ENCODE data around the gene KCNK4.

The KCNK4 gene

DNA sequence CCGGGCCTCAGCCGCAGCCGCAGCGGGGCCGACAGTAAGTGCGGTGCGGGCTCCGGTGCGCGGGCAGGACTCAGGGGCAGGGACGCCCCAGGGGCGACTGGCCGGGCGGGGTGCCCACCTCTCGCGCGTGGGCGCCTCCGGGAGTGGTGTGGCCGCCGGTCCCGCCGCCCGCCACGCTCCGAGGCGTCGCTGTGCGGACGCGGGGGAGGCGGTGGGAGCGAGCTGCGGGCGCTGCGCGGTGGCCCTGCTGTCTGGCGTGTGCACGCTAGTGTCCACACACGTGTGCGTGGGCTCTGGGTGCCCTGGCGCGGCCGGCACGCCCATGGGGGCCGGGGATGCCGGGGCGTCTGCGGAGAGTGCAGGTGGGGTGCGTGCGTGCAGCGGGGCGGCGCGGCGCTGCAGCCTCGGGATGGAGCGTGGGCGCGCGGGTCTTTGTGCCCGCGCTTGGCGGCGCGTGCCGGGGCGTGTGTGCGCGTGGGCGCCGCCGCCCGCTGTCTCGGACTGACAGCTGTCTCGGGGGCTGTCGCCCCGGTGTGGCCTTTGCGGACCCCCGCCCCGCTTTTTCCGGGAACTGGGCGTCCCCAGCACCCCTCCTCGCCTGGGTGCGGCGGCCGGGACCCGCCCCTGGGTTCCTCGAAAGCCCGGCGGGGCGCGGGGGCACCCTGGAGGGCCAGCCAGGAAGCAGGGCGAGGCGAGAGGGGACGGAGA, 804 bp downstream of the KCNK4 start:
- no peak for DNase-seq (ENCODE audit: low read depth)

DNA sequence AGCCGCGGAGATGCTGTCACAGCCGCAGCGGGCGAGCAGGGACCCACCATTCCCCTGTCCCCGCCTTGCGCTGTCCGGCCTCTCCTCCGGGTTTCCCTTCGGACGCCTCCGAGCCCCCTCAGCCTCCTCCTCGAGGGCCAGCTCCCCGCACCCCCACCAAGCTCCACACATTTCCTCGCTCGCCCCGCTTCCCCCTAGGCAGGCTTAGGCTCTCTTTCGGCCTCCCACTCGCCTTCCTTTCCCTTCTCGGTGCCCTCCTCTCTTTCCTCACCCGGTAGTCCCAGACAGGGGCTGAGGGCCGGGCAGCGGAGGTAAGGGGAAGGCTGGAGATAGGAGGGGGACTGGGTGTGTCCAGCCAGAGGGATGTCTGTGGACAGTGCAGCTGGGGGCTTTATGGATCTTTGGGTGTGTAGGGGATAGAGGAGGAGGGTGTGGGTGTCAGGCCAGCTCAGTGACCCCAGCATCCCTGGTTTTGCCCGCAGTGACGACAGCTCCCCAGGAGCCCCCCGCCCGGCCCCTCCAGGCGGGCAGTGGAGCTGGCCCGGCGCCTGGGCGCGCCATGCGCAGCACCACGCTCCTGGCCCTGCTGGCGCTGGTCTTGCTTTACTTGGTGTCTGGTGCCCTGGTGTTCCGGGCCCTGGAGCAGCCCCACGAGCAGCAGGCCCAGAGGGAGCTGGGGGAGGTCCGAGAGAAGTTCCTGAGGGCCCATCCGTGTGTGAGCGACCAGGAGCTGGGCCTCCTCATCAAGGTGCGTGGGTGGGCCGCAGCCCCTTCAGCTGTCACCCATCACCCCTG, 1.6 kb downstream of the KCNK4 start:
- DNase-seq (ENCODE audit: low read depth) = no peak

DNA sequence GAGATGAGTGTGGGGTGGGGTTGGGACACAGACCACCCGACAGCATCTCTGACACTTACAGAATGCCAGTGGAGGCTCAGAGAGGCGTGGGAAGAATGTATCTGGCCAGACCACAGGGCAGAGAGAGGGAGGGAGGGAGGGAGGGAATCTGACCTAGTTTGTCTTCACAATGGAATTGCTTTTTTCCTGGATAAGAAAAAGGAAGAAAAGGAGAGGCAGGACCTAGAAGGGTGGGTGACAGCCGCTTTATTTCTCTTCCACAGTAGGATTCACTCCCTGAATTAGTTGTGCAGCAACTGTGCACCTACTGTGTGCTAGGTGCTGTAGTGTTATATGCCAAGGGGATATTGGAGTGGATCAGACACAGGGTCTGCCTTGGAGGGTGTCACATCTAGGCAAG, 3.7 kb downstream of the KCNK4 start:
- no peak for DNase-seq (ENCODE audit: low read depth)

DNA sequence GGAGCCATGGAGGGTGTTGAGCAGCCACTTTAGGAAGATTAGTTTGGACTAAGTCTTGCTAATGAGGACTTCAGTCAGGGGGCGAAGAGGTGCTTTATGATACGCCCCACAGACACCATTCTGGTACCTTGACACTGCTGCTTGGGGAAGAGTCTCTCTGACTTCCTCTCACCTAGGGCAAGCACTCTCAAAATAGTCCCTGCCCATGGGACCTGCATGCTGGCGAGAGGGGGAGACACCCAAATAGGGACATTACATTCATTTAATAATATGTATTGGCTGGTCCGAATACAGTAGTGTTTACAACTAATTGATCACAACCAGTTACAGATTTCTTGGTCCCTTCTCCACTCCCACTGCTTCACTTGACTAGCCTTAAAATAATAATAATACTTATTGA, 4.7 kb downstream of the KCNK4 start:
- DNase-seq (ENCODE audit: low read depth) = no peak

DNA sequence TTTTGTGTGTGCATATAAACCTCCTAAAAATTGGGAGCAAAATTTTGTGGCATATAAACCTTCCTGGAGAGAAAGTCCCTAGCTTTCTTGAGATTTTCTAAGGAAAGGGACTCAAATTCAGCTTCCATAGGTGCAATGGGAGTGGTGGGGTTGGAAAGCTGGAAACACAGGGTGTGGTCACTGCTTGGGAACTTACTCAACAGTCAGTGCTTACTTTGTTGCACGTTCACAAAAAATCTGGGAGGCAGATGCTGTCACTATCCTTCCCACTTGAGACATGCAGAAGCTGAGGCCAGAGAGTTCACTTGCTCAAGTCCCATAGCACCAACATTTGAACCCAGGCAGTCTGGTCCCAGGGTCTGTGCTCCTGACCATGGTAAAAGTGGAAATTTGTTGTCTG, 5.1 kb downstream of the KCNK4 start:
- DNase-seq (ENCODE audit: low read depth) = no peak

DNA sequence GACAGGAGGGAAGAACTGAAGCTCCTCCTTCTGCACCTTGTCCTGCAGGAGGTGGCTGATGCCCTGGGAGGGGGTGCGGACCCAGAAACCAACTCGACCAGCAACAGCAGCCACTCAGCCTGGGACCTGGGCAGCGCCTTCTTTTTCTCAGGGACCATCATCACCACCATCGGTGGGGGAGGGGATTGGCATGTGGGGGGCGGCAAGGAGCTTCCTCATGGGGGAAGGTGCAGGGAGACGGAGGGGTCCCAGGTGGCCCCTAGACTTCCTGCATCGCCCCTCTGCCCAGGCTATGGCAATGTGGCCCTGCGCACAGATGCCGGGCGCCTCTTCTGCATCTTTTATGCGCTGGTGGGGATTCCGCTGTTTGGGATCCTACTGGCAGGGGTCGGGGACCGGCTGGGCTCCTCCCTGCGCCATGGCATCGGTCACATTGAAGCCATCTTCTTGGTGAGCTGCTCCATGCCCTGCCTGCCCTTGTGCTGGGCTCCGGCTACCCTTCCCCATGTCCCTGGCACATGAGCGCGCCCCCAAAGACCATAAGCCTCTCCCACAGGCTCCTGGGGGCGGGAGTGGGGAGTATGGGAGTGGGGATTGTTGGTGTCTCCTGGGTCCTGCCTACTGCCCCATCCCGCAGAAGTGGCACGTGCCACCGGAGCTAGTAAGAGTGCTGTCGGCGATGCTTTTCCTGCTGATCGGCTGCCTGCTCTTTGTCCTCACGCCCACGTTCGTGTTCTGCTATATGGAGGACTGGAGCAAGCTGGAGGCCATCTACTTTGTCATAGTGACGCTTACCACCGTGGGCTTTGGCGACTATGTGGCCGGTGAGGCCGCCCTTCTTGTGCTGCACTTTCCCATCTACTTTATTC, 6.0 kb downstream of the KCNK4 start:
- DNase-seq (ENCODE audit: low read depth) = no peak

DNA sequence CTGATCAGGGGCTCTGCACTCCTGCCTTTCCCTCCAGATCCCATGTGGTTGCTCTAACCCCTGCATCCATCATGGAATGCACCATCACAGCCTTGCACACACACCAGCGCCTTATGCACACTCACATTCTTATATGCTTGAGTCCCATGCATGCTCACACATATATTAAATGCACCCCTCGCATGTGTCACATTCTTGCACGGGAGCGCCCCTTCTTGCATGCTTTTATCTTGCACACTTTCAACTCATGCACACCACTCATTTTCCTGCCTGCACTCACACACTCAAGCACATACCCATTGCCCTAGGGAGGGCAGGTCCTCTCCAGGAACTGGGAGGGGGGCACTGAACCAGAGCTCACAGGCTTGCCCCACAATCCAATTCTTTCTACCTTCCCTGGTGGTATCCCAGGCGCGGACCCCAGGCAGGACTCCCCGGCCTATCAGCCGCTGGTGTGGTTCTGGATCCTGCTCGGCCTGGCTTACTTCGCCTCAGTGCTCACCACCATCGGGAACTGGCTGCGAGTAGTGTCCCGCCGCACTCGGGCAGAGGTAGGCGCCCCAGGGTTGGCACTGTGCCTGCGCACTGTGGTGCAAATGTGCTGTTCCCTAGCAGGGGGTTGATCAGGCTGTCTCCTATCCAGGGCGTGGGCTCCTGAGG, 6.7 kb downstream of the KCNK4 start:
- DNase-seq (ENCODE audit: low read depth) = no peak

DNA sequence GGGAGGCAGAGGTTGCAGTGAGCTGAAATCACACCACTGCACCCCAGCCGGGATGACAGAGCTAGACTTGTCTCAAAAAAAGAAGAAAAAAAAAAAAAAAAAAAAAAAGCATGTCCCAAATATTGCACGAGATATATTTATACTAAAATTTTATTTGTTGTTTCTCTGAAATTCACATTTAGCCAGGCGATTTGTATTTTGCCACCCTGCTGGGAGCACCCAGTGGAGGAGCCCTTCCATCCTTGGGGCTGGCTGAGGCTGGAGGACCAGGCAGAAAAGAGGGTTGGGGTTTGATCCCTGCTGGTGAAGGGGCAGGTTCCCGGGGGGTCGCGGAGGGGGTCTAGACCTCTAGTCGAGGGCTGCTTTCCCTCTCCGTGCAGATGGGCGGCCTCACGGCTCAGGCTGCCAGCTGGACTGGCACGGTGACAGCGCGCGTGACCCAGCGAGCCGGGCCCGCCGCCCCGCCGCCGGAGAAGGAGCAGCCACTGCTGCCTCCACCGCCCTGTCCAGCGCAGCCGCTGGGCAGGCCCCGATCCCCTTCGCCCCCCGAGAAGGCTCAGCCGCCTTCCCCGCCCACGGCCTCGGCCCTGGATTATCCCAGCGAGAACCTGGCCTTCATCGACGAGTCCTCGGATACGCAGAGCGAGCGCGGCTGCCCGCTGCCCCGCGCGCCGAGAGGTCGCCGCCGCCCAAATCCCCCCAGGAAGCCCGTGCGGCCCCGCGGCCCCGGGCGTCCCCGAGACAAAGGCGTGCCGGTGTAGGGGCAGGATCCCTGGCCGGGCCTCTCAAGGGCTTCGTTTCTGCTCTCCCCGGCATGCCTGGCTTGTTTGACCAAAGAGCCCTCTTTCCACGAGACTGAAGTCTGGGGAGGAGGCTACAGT, 8.1 kb downstream of the KCNK4 start:
- no peak for DNase-seq (ENCODE audit: low read depth)

DNA sequence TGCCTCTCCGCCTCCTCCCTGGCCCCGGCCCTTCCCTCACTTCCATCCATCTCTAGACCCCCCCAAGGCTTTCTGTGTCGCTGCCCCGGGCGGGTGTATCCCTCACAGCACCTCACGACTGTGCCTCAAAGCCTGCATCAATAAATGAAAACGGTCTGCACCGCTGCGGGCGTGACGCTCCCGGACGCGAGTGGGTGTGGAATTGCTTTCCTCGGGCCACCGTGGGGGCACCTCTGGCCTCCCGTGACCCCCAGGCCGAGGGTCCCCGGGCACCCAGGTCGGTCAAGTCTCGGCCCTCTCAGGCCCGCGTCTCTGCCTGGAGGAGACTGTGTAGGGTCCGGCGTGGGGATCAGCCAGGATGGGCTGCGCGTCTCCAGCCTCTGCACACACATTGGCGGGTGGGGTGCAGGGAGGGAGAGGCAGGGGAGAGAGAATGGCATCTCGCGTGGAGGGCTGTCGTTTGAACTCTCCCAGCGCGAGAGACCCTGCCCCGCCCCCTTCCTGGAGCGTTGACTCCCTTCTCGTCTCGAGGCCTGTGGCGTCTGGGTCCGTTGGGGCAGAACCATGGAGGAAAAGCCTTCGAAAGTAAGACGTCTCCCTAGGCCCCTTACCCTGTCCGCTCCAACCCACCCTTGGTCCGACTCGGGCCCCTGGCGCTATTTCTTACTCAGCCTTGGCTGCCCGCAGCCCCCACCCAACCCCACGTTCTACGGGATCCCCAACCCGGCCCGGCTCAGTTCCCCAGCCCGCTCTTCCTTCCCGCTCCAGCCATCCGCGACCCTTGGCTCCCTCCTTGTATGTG, 8.9 kb downstream of the KCNK4 start, which contains the start of gene CATSPERZ:
TSS of gene CATSPERZ (plus strand) at position 512 of the 802 bp plus-strand sequence. CDS start at position 565, 53 bp downstream.
- no peak for DNase-seq (ENCODE audit: low read depth)

DNA sequence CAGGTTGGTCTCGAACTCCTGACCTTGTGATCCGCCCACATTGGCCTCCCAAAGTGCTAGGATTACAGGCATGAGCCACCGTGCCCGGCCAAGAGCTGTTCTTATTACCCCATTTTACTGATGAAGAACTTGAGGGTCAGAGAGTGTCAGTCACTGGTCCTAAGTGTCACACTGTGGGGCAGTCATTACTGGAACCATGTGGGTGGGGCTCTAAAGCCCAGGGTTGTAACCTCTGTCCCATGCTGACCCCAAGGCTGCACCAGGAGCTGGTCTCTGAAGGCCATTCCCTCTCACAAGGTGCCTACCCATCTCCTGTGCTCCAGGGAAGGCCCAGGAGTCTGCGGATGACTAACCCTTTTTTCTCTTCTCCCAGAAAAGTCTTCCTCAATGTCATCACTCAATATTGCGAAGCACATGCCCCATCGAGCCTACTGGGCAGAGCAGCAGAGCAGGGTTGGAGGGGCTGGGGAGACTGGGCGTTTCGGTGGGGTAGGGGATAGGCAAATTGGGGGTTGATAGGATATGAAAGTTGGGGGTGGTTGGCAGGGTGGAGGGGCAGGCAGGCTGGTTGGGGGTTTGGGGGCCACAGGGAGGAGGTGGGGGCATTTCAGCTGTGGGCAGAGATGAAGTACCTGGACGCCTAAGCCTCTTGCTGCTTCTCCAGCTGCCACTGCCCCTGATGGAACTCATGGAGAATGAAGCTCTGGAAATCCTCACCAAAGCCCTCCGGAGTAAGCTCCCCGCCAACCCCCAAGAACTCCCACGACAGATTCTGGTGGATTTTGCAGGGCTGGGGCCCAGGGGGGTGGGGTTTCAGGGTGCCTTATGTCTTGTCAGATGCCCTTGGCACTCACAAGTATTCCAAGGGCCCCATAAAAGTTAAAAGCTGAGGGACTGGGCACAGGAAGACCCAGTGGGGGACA, 12.3 kb downstream of the KCNK4 start:
- DNase-seq (ENCODE audit: low read depth) = no peak

DNA sequence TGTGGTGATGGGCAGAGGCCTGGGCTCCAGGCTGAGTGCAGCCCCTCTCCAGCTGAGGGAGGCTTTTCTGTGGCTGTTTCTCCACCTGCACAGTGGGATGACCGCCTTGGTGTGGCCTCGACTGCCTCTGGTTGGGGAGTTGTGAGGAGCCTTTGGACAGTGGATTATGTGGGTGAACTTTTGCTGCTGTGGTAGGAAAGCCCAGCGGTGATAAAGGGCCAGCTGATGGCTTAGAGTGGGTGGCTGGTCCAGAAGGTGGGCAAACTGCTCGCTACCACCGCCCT, 12.9 kb downstream of the KCNK4 start:
- DNase-seq (ENCODE audit: low read depth) = no peak

DNA sequence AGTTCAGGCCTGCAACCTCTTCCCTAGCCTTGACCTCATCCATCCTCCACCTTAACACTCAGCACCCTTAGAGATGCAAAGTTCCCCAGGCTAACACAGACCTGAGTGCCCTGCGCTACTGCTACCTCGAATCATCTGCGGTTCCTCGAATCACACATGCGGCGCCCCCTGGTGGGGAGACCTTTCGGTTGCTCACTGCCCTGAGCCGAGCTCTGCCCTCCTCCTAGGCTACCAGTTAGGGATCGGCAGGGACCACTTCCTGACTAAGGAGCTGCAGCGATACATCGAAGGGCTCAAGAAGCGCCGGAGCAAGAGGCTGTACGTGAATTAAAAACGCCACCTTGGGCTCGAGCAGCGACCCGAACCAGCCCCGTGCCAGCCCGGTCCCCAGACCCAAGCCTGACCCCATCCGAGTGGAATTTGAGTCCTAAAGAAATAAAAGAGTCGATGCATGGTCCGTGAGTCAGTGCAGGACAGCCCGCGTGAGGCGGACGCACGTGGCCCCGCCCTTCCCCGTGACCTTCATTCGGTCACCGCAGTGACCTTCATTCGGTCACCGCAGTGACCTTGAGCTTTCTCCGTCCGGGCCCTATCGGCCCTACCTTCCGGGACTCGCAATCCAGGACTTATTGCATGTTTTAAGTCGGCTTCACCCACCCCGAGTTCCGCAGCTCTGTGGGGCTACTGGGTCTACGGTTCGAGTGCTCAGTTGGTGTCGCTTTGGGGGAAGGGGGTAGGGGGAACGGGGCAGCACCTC, 13.4 kb downstream of the KCNK4 start:
- DNase-seq (ENCODE audit: low read depth) = peak; percentile 92

DNA sequence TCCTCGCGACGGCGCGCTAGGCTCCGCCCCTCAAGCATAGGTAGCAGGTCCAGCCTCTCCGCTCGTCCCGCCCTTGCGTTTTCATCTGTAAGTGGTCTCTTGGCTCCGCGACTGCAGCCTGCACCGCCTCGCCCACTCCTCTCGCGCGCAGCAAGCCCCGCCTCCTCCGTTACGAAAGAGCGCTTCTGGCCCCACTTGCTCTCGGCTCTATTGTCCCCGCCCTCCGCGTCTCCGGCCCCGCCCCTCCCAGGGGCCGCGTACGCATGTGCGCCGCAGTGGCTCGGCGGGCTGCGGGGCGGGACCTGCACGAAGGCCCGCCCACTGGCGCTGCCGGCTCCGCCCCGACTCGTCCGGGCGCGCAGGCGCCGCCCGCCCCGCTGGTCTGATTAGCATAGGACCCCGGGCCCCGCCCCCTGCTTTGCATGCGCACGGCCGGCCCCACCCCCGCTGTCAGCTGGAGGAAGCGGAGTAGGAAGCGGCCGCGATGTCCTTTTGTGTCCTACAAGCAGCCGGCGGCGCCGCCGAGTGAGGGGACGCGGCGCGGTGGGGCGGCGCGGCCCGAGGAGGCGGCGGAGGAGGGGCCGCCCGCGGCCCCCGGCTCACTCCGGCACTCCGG, 14.1 kb downstream of the KCNK4 start, which contains the start of gene ESRRA:
TSS of gene ESRRA (plus strand) at position 450 of the 616 bp plus-strand sequence. CDS start 1,656 bp downstream, outside the sequence.
- DNase-seq (ENCODE audit: low read depth) = peak; percentile 100

DNA sequence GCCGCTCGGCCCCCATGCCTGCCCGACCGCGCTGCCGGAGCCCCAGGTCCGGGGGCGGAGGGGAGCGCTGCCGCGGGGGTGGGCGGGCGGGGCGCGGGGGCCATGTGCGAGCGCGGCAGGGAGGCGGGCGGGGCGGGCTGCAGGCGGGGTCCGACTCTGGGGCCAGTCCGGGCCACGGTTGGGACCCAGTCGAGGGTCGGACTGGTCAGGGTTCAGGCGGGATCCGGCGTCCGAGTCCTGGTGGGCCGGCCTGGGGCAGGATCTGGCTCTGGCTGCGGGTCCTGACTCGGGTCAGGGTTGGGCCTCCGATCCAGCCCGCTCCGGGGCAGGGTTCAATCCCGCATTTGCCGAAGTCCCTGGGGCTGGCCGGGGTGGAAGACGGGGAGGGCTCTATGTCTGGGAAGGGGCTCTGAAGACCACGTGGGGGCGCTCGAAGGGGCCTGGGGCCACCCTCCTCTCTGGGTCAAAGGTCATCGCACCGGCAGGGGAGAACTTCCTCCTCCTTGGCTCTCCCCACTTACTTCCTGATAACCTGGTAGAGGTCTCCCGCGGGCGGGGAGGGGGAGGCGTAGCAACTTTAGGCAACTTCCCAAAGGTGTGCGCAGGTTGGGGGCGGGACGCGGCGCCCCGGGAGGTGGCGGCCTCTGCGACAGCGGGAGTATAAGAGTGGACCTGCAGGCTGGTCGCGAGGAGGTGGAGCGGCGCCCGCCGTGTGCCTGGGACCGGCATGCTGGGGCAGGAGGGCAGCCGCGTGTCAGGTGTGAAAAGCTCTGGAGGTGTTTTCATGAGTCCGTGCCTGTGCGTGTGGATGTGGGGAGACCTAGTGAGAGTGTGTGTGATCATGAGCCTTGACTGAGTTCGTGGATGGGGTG, 14.8 kb downstream of the KCNK4 start:
- DNase-seq (ENCODE audit: low read depth) = peak; percentile 70

DNA sequence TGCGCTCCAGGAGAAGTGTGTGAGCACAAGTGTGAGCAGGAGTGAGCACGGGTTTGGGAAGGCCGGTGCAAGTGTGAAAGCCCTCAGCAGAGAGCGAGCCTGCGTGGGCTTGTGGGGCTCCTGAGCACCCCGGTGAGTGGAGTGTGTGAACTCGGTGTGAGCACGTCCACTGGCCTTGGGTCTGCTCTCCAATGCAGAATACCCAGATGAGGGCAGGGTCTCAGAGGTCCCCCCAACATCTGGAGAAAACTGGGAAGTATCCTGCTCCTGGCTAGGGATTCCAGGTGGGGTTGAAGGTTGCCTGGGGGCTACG, 15.4 kb downstream of the KCNK4 start:
- no peak for DNase-seq (ENCODE audit: low read depth)

DNA sequence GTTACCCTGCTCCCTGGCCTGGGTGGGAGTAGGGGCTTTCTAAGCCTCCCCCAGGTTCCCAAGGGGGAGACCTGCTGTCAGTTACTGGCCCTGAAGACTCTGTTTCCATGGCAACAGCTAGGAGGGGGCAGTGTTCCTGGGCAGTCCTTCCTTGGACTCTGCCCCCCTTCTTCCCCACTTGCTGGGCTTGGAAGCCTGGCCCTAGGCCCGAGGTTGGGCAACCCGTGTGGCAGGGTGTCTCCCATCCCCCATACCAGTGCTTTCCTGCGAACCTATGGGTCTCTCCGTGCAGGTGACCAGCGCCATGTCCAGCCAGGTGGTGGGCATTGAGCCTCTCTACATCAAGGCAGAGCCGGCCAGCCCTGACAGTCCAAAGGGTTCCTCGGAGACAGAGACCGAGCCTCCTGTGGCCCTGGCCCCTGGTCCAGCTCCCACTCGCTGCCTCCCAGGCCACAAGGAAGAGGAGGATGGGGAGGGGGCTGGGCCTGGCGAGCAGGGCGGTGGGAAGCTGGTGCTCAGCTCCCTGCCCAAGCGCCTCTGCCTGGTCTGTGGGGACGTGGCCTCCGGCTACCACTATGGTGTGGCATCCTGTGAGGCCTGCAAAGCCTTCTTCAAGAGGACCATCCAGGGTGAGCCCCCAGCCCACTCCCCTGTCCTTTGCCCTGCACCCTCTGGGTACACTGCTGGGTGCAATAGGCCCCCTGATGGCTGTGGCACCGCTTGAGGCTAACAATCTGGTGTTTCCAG, 15.9 kb downstream of the KCNK4 start:
- no peak for DNase-seq (ENCODE audit: low read depth)

Data from activated T-cell treated with anti-CD3 and anti-CD28 coated beads for 48 hours (primary cell).